Measurements from ENCODE around the gene GTF2F2. TPM values are rescaled to one million over a fixed set of nuclear protein-coding genes. Genes with fewer than 3 reads are reported as not detected.

The GTF2F2 gene
- polyA plus RNA-seq, 2 donors = 15.1 to 19.0 TPM

DNA sequence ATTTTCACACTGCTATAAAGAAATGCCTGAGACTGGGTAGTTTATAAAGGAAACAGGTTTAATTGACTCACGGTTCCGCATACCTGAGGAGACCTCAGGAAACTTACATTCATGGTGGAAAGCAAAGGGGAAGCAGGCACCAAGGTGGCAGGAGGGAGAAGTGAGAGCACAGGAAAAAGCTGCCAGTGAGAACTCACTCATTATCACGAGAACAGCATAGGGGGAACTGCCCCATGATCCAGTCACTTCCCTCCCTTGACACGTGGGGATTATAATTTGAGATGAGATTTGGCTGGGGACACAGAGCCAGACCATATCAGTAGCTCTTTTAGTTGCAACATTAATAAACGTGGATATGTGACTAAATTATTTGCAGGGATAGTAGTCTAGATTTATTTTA is 84.8 kb downstream of the GTF2F2 start:
- WGBS, 2 donors = 69 to 74% methylated on average over 5 of the region's 5 CpGs
- no peaks in the 10 kb centered on the region for H3K4me1 ChIP-seq (ENCODE audit: control insufficient read depth in 2 of 2, insufficient read depth in 2 of 2, low read length in 1 of 2)
- H3K9me3 ChIP-seq (ENCODE audit: control insufficient read depth in 2 of 2, insufficient read depth in 1 of 2, low read depth in 1 of 2, low read length in 1 of 2) = no peaks in the 10 kb centered on the region
- no peak overlapping the region for H3K27ac ChIP-seq (ENCODE audit: low read depth in 2 of 2, low read length in 1 of 2)
- no peaks in the 10 kb centered on the region for H3K27me3 ChIP-seq (ENCODE audit: control insufficient read depth in 1 of 2, insufficient read depth in 2 of 2, low read length in 2 of 2)
- no peaks in the 10 kb centered on the region for H3K36me3 ChIP-seq (ENCODE audit: control insufficient read depth in 2 of 2, insufficient read depth in 2 of 2, low read length in 1 of 2)
- no peak overlapping the region for H3K4me3 ChIP-seq (ENCODE audit: low read depth in 1 of 2, low read length in 2 of 2)

DNA sequence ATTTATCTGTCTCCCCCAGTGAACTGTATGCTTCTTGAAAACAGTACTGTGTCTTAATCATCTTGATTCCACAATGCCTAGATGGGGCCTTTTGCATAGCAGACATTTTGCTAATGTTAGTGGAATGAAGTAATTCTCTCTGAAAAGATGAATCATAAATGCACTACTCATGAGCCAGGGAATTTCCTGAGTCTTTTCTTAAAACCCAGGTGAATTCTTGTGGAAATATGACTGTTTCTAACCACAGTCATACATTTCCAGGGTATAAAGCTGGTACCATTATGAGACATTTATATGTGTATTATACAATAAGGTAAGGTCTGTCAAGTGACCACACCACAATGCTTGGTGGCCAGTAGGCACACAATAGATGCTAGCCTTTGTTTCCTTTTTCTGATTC is 86.0 kb downstream of the GTF2F2 start:
- no peaks in the 10 kb centered on the region for H3K9me3 ChIP-seq (ENCODE audit: control insufficient read depth in 2 of 2, insufficient read depth in 1 of 2, low read depth in 1 of 2, low read length in 1 of 2)
- H3K27me3 ChIP-seq (ENCODE audit: control insufficient read depth in 1 of 2, insufficient read depth in 2 of 2, low read length in 2 of 2) = no peaks in the 10 kb centered on the region
- H3K4me3 ChIP-seq (ENCODE audit: low read depth in 1 of 2, low read length in 2 of 2) = no peak overlapping the region
- H3K4me1 ChIP-seq (ENCODE audit: control insufficient read depth in 2 of 2, insufficient read depth in 2 of 2, low read length in 1 of 2) = no peaks in the 10 kb centered on the region
- H3K36me3 ChIP-seq (ENCODE audit: control insufficient read depth in 2 of 2, insufficient read depth in 2 of 2, low read length in 1 of 2) = no peaks in the 10 kb centered on the region
- peak overlapping the region; percentile 76 to 90 for H3K27ac ChIP-seq (ENCODE audit: low read depth in 2 of 2, low read length in 1 of 2)

DNA sequence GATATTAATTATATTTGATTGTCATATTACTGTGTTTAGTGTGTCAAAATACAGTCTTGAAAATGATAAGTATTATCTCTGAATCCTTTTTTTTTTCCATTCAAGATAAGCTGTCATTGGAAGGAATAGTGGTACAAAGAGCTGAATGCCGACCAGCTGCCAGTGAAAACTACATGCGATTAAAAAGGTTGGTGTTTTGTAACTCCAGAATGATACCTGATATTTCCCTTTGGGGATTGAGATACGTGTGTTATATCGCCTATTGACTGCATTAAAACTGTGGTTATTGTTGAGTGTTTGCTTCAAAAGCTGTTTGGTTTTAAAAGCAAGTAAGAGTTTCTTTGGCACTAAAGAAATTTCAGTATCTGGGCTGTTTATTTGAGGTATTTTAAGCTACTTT is 87.0 kb downstream of the GTF2F2 start:
- no peaks in the 10 kb centered on the region for H3K27me3 ChIP-seq (ENCODE audit: control insufficient read depth in 1 of 2, insufficient read depth in 2 of 2, low read length in 2 of 2)
- no peaks in the 10 kb centered on the region for H3K36me3 ChIP-seq (ENCODE audit: control insufficient read depth in 2 of 2, insufficient read depth in 2 of 2, low read length in 1 of 2)
- no peak overlapping the region for H3K4me3 ChIP-seq (ENCODE audit: low read depth in 1 of 2, low read length in 2 of 2)
- no peaks in the 10 kb centered on the region for H3K9me3 ChIP-seq (ENCODE audit: control insufficient read depth in 2 of 2, insufficient read depth in 1 of 2, low read depth in 1 of 2, low read length in 1 of 2)
- H3K27ac ChIP-seq (ENCODE audit: low read depth in 2 of 2, low read length in 1 of 2) = no peak overlapping the region
- WGBS, 2 donors = 43 to 51% methylated on average over 4 of the region's 4 CpGs
- H3K4me1 ChIP-seq (ENCODE audit: control insufficient read depth in 2 of 2, insufficient read depth in 2 of 2, low read length in 1 of 2) = no peaks in the 10 kb centered on the region

DNA sequence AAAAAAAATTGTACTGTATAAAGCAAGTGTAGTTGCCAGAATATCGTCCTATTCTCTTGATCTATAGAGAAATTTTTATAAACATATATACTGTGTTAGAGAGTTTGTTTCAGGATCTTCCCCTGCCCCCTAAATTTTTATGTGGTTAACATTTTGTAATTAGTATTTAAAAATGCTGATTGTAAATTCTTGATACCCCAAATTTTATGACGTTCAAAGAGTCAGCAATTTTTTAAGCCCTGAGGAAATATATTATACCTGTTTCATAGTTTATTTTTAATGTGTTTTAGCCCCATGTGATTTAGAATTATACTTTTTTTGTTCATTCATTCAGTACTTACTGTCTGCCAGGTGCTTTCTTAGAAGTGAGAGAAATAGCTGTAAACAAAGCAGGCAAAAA is 87.8 kb downstream of the GTF2F2 start:
- Histone ChIP-seq H3K27ac (ENCODE audit: low read depth in 2 of 2, low read length in 1 of 2) (no peak overlapping the region), H3K4me3 (ENCODE audit: low read depth in 1 of 2, low read length in 2 of 2) (no peak overlapping the region), H3K36me3 (ENCODE audit: control insufficient read depth in 2 of 2, insufficient read depth in 2 of 2, low read length in 1 of 2) (no peaks in the 10 kb centered on the region), H3K27me3 (ENCODE audit: control insufficient read depth in 1 of 2, insufficient read depth in 2 of 2, low read length in 2 of 2) (no peaks in the 10 kb centered on the region), H3K4me1 (ENCODE audit: control insufficient read depth in 2 of 2, insufficient read depth in 2 of 2, low read length in 1 of 2) (no peaks in the 10 kb centered on the region), H3K9me3 (ENCODE audit: control insufficient read depth in 2 of 2, insufficient read depth in 1 of 2, low read depth in 1 of 2, low read length in 1 of 2) (no peaks in the 10 kb centered on the region)
- 52 to 60% methylated on average over 2 of the region's 2 CpGs for WGBS, 2 donors

DNA sequence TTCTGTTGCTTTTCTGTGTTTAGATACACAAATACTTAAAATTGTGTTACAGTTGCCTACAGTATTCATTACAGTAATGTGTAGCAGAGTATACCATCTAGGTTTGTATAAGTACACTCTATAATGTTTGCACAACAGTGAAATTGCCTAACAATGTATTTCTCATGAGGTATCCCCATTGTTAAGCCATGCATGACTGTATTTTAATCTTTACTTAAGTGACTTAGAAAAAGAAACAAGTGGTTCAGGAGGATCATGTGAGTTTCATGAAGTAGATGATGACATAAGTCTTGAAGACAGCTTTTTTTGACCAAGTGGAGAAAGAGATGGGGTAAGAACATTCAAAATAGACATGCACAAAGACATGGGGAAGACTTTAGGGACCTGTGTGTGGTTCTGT is 88.9 kb downstream of the GTF2F2 start:
- no peaks in the 10 kb centered on the region for H3K36me3 ChIP-seq (ENCODE audit: control insufficient read depth in 2 of 2, insufficient read depth in 2 of 2, low read length in 1 of 2)
- no peaks in the 10 kb centered on the region for H3K27me3 ChIP-seq (ENCODE audit: control insufficient read depth in 1 of 2, insufficient read depth in 2 of 2, low read length in 2 of 2)
- no peaks in the 10 kb centered on the region for H3K9me3 ChIP-seq (ENCODE audit: control insufficient read depth in 2 of 2, insufficient read depth in 1 of 2, low read depth in 1 of 2, low read length in 1 of 2)
- H3K27ac ChIP-seq (ENCODE audit: low read depth in 2 of 2, low read length in 1 of 2) = no peak overlapping the region
- no peaks in the 10 kb centered on the region for H3K4me1 ChIP-seq (ENCODE audit: control insufficient read depth in 2 of 2, insufficient read depth in 2 of 2, low read length in 1 of 2)
- H3K4me3 ChIP-seq (ENCODE audit: low read depth in 1 of 2, low read length in 2 of 2) = no peak overlapping the region

DNA sequence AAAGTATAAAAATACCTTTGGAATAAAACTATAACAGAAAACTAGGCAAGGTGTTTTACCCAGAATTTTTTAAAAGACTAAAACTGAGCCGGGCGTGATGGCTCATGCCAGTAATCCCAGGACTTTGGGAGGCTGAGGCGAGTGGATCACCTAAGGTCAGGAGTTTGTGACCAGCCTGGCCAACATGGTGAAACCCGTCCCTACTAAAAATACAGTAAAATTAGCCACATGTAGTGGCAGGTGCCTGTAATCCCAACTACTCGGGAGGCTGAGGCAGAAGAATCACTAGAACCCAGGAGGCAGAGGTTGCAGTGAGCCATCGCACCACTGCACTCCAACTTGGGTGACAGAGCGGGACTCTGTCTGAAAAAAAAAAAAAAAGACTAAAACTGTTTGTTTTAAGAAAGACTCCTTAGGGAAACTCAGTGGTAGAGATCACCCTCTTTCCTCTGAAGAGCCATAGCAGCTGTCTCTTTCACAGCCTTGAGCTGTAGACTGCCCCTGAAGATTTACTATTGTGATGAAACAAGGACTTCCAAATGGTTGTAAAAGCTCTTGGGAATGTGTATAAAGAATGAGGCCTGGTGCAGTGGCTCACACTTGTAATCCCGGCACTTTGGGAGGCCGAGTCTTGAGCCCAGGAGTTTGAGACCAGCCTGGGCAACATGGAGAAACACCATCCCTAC is 95.2 kb downstream of the GTF2F2 start:
- Histone ChIP-seq H3K4me1 (ENCODE audit: control insufficient read depth in 2 of 2, insufficient read depth in 2 of 2, low read length in 1 of 2) (no peaks in the 10 kb centered on the region), H3K27ac (ENCODE audit: low read depth in 2 of 2, low read length in 1 of 2) (no peak overlapping the region), H3K36me3 (ENCODE audit: control insufficient read depth in 2 of 2, insufficient read depth in 2 of 2, low read length in 1 of 2) (no peaks in the 10 kb centered on the region), H3K27me3 (ENCODE audit: control insufficient read depth in 1 of 2, insufficient read depth in 2 of 2, low read length in 2 of 2) (no peaks in the 10 kb centered on the region), H3K4me3 (ENCODE audit: low read depth in 1 of 2, low read length in 2 of 2) (no peak overlapping the region), H3K9me3 (ENCODE audit: control insufficient read depth in 2 of 2, insufficient read depth in 1 of 2, low read depth in 1 of 2, low read length in 1 of 2) (no peaks in the 10 kb centered on the region)
- WGBS, 2 donors = 82 to 89% methylated on average over 9 of the region's 9 CpGs

DNA sequence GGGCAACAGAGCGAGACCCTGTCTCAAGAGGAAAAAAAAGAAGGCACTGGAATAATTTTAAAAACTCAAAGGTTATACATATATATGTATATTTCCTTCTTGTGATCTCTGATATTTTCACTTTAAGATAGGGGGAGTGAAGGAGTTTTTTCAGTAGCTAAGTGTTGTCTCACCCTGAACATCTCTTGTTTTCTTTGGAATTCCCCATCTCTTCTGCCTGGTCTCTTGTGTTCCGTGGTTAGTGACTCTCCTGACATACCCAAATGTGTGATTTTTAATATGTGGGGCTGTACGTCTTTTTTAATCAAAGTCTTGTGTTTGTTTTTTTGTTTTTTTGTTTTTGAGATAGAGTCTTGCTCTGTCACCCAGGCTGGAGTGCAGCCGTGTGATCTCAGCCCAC is 95.9 kb downstream of the GTF2F2 start:
- no peak overlapping the region for H3K27ac ChIP-seq (ENCODE audit: low read depth in 2 of 2, low read length in 1 of 2)
- no peaks in the 10 kb centered on the region for H3K4me1 ChIP-seq (ENCODE audit: control insufficient read depth in 2 of 2, insufficient read depth in 2 of 2, low read length in 1 of 2)
- 86 to 87% methylated on average over 4 of the region's 4 CpGs for WGBS, 2 donors

DNA sequence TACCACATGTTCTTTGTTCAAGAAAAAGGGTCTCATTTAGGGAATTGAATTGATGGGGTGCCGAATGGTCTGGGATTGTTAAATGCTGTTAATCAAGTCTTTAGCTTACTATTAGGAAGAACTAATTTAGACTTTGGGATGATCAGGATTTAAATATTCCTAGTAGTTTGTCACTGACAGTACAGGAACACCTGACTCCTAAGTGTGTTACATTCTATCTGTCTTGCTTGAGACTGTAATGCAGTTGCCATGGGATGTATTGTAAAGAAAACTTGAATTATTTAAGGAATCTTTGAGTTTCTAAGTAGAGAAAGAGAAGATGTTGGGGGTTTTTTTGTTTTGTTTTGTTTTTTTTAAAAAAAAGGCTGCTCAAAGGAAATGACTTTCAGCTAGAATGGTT is 98.4 kb downstream of the GTF2F2 start:
- no peak overlapping the region for H3K4me3 ChIP-seq (ENCODE audit: low read depth in 1 of 2, low read length in 2 of 2)
- 92 to 97% methylated on average over 1 of the region's 1 CpG for WGBS, 2 donors
- no peaks in the 10 kb centered on the region for H3K36me3 ChIP-seq (ENCODE audit: control insufficient read depth in 2 of 2, insufficient read depth in 2 of 2, low read length in 1 of 2)
- no peaks in the 10 kb centered on the region for H3K27me3 ChIP-seq (ENCODE audit: control insufficient read depth in 1 of 2, insufficient read depth in 2 of 2, low read length in 2 of 2)
- no peaks in the 10 kb centered on the region for H3K9me3 ChIP-seq (ENCODE audit: control insufficient read depth in 2 of 2, insufficient read depth in 1 of 2, low read depth in 1 of 2, low read length in 1 of 2)
- no peak overlapping the region for H3K27ac ChIP-seq (ENCODE audit: low read depth in 2 of 2, low read length in 1 of 2)
- H3K4me1 ChIP-seq (ENCODE audit: control insufficient read depth in 2 of 2, insufficient read depth in 2 of 2, low read length in 1 of 2) = no peaks in the 10 kb centered on the region

More for the DNA sequence above, 95.9 kb downstream of the GTF2F2 start:
- H3K27me3 ChIP-seq (ENCODE audit: control insufficient read depth in 1 of 2, insufficient read depth in 2 of 2, low read length in 2 of 2) = no peaks in the 10 kb centered on the region
- no peaks in the 10 kb centered on the region for H3K36me3 ChIP-seq (ENCODE audit: control insufficient read depth in 2 of 2, insufficient read depth in 2 of 2, low read length in 1 of 2)
- no peak overlapping the region for H3K4me3 ChIP-seq (ENCODE audit: low read depth in 1 of 2, low read length in 2 of 2)
- no peaks in the 10 kb centered on the region for H3K9me3 ChIP-seq (ENCODE audit: control insufficient read depth in 2 of 2, insufficient read depth in 1 of 2, low read depth in 1 of 2, low read length in 1 of 2)

DNA sequence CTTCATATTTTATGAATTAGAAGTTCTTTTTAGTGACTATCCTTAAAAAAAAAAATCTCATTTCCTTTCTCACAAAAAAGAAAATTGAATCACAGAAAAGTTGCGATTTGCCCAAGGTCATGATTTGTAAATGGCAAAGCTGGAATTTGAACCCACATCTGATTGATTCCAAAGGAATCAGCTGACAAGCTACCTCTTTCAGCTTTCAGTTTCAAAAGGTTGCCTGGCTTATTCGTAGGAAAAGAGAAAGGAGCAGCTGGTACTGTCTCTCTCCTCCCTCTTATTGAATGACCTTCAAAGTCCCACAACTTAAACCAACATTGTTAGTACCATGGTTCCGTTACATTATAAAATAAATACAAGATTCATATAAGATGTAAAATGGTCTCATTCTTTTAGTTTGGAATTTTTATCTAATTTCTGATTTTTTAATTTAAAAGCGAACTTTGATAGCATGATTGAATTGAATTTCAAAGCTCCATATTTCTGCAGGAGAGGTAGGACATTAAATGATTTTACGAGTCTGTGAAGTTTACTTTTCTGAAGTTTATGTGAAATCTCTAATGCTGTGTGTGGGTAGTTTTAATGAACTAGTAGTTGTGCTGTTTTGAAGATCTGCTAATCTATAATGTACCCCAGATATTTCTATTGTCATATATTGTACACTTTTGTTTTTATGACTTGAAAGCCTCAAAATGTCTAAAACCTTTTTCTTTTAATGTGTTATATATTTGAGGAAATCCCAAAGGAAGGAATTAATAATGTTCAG is 99.0 kb downstream of the GTF2F2 start:
- Histone ChIP-seq H3K9me3 (ENCODE audit: control insufficient read depth in 2 of 2, insufficient read depth in 1 of 2, low read depth in 1 of 2, low read length in 1 of 2) (no peaks in the 10 kb centered on the region), H3K4me1 (ENCODE audit: control insufficient read depth in 2 of 2, insufficient read depth in 2 of 2, low read length in 1 of 2) (no peaks in the 10 kb centered on the region), H3K27me3 (ENCODE audit: control insufficient read depth in 1 of 2, insufficient read depth in 2 of 2, low read length in 2 of 2) (no peaks in the 10 kb centered on the region), H3K36me3 (ENCODE audit: control insufficient read depth in 2 of 2, insufficient read depth in 2 of 2, low read length in 1 of 2) (no peaks in the 10 kb centered on the region), H3K4me3 (ENCODE audit: low read depth in 1 of 2, low read length in 2 of 2) (no peak overlapping the region), H3K27ac (ENCODE audit: low read depth in 2 of 2, low read length in 1 of 2) (no peak overlapping the region)
- WGBS, 2 donors = 66 to 73% methylated on average over 5 of the region's 5 CpGs

DNA sequence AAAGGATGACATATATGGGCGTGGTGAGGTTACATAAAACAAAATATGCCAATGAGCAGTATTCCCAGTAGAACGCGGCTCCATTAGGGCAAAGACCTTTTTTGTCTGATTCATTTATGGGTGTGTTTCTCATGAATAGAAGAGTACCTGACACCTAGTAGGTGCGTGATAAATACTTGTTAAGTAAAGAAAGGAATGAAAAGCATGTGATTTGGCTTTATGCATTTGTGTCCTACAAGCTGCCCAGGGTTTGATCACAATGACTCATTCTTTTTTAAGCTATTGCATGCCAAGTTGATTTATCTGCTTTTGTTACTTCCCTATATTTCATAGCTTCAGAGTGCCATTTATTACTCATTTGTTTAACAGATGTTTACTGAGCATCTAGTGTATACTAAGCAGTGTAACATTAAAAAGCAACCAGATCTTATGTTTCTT is 99.6 kb downstream of the GTF2F2 start:
- H3K27ac ChIP-seq (ENCODE audit: low read depth in 2 of 2, low read length in 1 of 2) = no peak overlapping the region
- H3K4me3 ChIP-seq (ENCODE audit: low read depth in 1 of 2, low read length in 2 of 2) = no peak overlapping the region
- no peaks in the 10 kb centered on the region for H3K27me3 ChIP-seq (ENCODE audit: control insufficient read depth in 1 of 2, insufficient read depth in 2 of 2, low read length in 2 of 2)
- no peaks in the 10 kb centered on the region for H3K36me3 ChIP-seq (ENCODE audit: control insufficient read depth in 2 of 2, insufficient read depth in 2 of 2, low read length in 1 of 2)
- no peaks in the 10 kb centered on the region for H3K9me3 ChIP-seq (ENCODE audit: control insufficient read depth in 2 of 2, insufficient read depth in 1 of 2, low read depth in 1 of 2, low read length in 1 of 2)
- H3K4me1 ChIP-seq (ENCODE audit: control insufficient read depth in 2 of 2, insufficient read depth in 2 of 2, low read length in 1 of 2) = no peaks in the 10 kb centered on the region
- WGBS, 2 donors = 40 to 46% methylated on average over 4 of the region's 4 CpGs
